ENCODE results near the gene CDK9. TPM values are rescaled to one million over a fixed set of nuclear protein-coding genes. Genes with fewer than 3 reads are reported as not detected.
"Not testable (repeated sequence)": the region's sequence is repeated elsewhere in the genome, so short reads cannot be mapped to it uniquely, and the experiment has no call there.

The CDK9 gene
- total RNA-seq, 6 experiments from 2014 or later, result 52.0 to 61.3 (median 56.2) TPM

DNA sequence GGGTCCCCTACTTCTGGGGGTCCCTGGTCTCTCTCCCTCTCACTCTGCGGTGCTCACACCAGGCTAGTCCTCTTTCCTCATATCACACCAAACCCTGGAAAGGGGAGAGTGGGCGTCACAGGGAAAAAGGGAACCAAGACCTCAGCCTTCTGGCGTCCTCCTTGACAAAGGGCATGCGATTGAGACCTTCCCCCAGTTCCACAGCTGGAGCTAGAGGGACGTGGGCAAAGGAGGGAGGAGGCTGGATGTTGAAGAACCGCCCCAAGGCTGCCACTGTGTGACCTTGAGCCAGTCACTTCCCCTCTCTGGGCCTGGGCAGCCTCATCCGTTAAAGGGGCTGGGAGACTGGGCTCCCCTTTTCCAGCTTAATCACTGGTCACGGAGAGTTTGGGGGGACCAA lies 32.2 kb upstream of the CDK9 start:
- H3K4me1 Mint-ChIP-seq (ENCODE audit: low read depth), result no peaks in the 10 kb centered on the region
- TF ChIP-seq, protein P1, sequence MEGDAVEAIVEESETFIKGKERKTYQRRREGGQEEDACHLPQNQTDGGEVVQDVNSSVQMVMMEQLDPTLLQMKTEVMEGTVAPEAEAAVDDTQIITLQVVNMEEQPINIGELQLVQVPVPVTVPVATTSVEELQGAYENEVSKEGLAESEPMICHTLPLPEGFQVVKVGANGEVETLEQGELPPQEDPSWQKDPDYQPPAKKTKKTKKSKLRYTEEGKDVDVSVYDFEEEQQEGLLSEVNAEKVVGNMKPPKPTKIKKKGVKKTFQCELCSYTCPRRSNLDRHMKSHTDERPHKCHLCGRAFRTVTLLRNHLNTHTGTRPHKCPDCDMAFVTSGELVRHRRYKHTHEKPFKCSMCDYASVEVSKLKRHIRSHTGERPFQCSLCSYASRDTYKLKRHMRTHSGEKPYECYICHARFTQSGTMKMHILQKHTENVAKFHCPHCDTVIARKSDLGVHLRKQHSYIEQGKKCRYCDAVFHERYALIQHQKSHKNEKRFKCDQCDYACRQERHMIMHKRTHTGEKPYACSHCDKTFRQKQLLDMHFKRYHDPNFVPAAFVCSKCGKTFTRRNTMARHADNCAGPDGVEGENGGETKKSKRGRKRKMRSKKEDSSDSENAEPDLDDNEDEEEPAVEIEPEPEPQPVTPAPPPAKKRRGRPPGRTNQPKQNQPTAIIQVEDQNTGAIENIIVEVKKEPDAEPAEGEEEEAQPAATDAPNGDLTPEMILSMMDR (IDR thresholded peaks at IDR 0.05), result no peak
- no peaks in the 10 kb centered on the region for H3K9me3 Mint-ChIP-seq
- H3K27ac Mint-ChIP-seq, result no peak overlapping the region
- DNase-seq, result no peak
- H3K4me3 Mint-ChIP-seq, result no peak overlapping the region
- H3K27me3 Mint-ChIP-seq (ENCODE audit: insufficient read depth), result peaks cover 49% of the 10 kb centered on the region
- H3K36me3 Mint-ChIP-seq (ENCODE audit: low read depth), result no peaks in the 10 kb centered on the region

DNA sequence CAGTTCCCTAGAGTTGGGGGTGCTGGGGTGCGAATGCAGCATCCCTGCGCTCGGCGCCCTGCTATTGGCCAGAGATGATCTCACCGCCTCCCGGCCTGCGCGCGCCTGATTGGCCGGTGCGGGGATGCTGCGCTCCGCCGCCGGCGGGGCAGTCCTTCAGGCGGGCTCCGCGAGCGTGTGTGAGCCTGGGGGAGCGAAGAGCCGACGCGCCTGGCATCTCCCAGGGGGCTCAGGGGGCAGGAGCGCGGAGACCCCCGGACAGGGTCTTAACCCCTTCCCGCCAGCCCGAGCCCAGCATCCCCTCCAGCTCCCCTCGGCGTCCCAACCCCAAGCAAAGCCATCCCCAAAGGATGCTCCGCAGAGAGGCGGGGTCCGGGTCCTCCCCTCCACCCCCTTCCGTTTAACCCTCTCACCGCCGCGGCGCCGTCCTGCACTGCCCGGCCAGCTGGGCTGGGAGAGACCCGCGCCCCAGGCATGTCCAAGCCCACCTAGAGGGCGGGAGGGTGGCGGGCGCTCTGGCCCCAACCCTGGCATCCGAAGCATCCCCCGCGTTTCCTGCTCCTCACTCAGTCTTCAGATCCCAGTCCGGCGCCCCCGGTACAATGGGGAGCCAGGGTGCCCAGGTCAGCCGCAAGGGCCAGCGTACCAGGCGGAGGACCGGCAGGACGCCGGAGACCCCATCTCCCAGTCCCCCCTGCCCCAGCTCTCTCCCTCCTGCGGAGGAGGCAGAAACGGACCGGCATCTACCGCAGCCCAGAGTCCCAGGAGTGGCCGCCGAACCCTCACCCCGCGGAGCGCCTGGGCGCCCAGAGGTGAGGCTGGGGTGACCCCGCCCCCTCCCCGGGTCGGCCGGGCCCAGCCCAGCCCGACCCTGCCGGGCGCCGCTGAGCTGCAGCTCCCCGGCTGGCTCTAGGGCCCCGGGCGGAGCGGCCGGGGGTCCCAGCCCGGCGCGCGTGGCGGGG lies 31.5 kb upstream of the CDK9 start:
- Mint-ChIP-seq H3K4me1 (ENCODE audit: low read depth) (no peaks in the 10 kb centered on the region), H3K27me3 (ENCODE audit: insufficient read depth) (peaks cover 47% of the 10 kb centered on the region), H3K27ac (no peak overlapping the region), H3K9me3 (no peaks in the 10 kb centered on the region), H3K4me3 (no peak overlapping the region), H3K36me3 (ENCODE audit: low read depth) (no peaks in the 10 kb centered on the region)
- TF ChIP-seq, protein P1 (IDR thresholded peaks at IDR 0.05), result no peak
- no peak for DNase-seq

DNA sequence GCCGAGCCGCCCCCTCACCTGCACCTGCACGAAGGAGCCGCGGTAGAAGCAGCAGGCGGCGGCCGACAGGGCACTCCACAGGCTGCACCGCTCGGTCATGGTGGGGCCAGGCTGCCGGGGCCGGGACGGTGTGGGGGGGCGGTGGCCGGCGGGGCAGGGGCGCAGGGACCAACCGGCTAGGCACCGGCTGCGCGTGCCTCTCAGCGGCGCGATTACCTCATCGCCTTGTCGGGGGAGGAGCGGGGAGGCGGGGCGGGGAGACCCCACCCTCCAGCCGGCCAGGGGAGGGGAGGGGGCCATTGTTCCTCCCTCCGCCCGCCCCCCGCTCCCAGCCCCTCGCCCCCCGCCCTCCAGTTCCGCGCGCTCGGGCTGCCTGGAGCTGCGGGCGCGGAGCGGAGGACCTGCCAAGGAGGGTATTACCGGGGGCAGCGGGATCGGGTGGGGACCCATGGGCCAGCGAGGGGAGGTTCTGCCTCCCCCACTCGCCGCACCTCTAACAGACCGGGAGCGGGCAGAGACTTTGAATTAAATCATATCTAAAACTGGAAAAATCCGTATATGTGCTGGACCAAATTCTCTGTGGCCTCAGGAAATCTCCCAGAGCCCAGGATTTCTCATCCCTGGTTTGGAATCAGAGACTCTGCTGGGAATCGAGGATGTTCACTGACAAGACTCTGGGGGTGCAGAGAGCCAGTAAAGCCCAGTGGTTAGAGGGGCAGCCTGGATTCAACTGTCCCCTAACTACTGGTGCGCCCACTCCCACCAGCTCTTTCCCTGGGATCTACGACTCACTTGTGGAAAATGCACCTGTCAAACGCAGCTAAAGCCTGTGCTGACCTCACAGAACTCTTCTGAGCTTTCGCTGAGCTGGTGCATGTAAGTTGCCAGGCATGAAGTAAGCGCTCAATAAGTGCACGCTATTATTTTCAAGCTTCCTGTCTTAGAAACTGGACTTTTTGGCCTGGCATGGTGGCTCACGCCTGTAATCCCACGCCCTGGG lies 30.5 kb upstream of the CDK9 start:
- H3K27me3 Mint-ChIP-seq (ENCODE audit: insufficient read depth), result peaks cover 41% of the 10 kb centered on the region

DNA sequence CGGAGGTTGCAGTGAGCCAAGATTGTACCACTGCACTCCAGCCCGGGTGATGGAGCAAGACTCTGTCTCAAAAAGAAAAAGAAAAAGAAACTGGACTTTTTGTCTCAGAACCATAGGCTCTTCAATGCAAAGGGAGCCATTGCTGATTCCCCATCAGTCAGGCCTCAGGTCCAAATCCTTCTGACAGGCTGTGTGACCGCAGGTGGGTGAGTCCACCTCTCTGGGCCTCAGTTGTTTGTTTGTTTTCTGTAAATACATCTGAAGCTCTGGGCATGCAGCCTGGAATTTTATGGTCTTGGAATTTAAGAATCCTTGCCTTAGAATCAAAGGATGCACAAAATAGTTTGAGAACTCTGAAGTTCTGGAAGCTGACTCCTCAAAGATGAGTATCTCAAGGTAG lies 29.6 kb upstream of the CDK9 start:
- peaks cover 38% of the 10 kb centered on the region for H3K27me3 Mint-ChIP-seq (ENCODE audit: insufficient read depth)
- H3K36me3 Mint-ChIP-seq (ENCODE audit: low read depth), result no peaks in the 10 kb centered on the region
- no peak overlapping the region for H3K27ac Mint-ChIP-seq
- no peaks in the 10 kb centered on the region for H3K4me1 Mint-ChIP-seq (ENCODE audit: low read depth)
- no peak overlapping the region for H3K4me3 Mint-ChIP-seq
- TF ChIP-seq, protein P1 (IDR thresholded peaks at IDR 0.05), result no peak
- DNase-seq, result no peak
- no peaks in the 10 kb centered on the region for H3K9me3 Mint-ChIP-seq

More for the DNA sequence above, 30.5 kb upstream of the CDK9 start:
- Mint-ChIP-seq H3K4me3 (no peak overlapping the region), H3K27ac (no peak overlapping the region), H3K9me3 (no peaks in the 10 kb centered on the region), H3K36me3 (ENCODE audit: low read depth) (no peaks in the 10 kb centered on the region), H3K4me1 (ENCODE audit: low read depth) (no peaks in the 10 kb centered on the region)
- DNase-seq, result no peak
- TF ChIP-seq, protein P1 (IDR thresholded peaks at IDR 0.05), result no peak

DNA sequence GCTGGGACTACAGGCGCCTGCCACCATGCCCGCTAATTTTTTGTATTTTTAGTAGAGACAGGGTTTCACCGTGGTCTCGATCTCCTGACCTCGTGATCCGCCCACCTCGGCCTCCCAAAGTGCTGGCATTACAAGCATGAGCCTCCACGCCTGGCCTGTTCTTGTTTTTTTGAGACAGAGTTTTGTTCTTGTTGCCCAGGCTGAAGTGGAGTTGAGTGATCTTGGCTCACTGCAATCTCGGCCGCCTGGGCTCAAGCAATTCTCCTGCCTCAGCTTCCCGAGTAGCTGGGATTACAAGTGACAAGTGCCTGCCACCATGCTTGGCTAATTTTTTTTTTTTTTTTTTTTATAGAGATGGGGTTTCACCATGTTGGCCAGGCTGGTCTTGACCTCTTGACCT lies 29.1 kb upstream of the CDK9 start:
- not testable (repeated sequence) for H3K4me1 Mint-ChIP-seq (ENCODE audit: low read depth); DNase-seq; H3K9me3 Mint-ChIP-seq; H3K36me3 Mint-ChIP-seq (ENCODE audit: low read depth); H3K27ac Mint-ChIP-seq; H3K4me3 Mint-ChIP-seq
- H3K27me3 Mint-ChIP-seq (ENCODE audit: insufficient read depth), result peaks cover 32% of the 10 kb centered on the region

Measured in HFFc6 (cell line).